Activated CD4-positive, alpha-beta T cell treated with anti-CD3 and anti-CD28 coated beads, Interleukin-2, amount 10 ng/mL, durations not matched to agents 24 days and 14 days (primary cell): ENCODE results near the gene SHC4. TPM values are rescaled to one million over a fixed set of nuclear protein-coding genes. Genes with fewer than 3 reads are reported as not detected.
A peak's percentile ranks its signal among the peaks of the same experiment; 100 is the strongest.

Source experiments
- DNase-seq: peaks from one replicate; pipeline ENCODE4 v3.0.0; 2022
- H3K27ac Mint-ChIP-seq: one replicate; pipeline ENCODE4 v1.8.0; 2022; ENCODE audit warnings: mild to moderate bottlenecking, mixed read lengths
- H3K27me3 Mint-ChIP-seq: one replicate; pipeline ENCODE4 v1.8.0; 2022; ENCODE audit warnings: mixed read lengths
- H3K36me3 Mint-ChIP-seq: one replicate; pipeline ENCODE4 v1.8.0; 2022; ENCODE audit warnings: low read depth, mild to moderate bottlenecking, mixed read lengths
- H3K4me1 Mint-ChIP-seq: one replicate; pipeline ENCODE4 v1.8.0; 2021; ENCODE audit warnings: mixed read lengths
- H3K4me3 Mint-ChIP-seq: one replicate; pipeline ENCODE4 v1.8.0; 2022; ENCODE audit warnings: mild to moderate bottlenecking, moderate library complexity, mixed read lengths
- H3K9me3 Mint-ChIP-seq: one replicate; pipeline ENCODE4 v1.8.0; 2021; ENCODE audit warnings: mixed read lengths
- intact Hi-C: fragments of 100-400 bp; cut with micrococcal nuclease; formaldehyde crosslinking; loops from one replicate; pipeline ENCODE4 v1.15.1; 2023
- total RNA-seq: library from RNA; stranded (reverse); gene quantifications from 2 replicates; pipeline ENCODE4 v1.2.3, GENCODE V29; 2022

Gene SHC4
- total RNA-seq, 1 donor from 2014 or later, result 21.2 TPM

DNA sequence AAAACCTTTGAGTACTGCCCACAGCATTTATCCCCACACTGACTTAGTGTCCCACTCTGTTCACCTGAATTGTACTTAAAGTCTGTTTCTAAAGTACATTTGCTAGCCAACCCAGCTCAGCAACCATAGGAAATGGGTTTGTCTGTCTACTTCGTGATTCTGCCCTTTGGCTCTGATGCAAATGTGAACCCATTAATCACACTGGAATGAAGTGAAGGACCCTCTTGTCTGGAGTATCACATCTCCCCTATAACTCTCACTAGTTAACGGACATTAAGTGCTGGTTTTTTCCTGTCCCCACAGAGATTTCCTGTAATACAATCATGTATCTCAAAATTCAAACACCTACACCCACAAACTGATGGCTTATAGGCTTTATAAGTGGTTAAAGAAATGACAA lies 65.3 kb downstream of the SHC4 start:
- DNase-seq, result no peak
- H3K9me3 Mint-ChIP-seq, result no peaks in the 10 kb centered on the region
- H3K27ac Mint-ChIP-seq, result peak overlapping the region; percentile 76
- intact Hi-C loops, result no loop called here
- H3K4me3 Mint-ChIP-seq, result no peak overlapping the region
- no peaks in the 10 kb centered on the region for H3K36me3 Mint-ChIP-seq
- peaks cover 2% of the 10 kb centered on the region for H3K27me3 Mint-ChIP-seq
- H3K4me1 Mint-ChIP-seq, result peaks cover 28% of the 10 kb centered on the region

DNA sequence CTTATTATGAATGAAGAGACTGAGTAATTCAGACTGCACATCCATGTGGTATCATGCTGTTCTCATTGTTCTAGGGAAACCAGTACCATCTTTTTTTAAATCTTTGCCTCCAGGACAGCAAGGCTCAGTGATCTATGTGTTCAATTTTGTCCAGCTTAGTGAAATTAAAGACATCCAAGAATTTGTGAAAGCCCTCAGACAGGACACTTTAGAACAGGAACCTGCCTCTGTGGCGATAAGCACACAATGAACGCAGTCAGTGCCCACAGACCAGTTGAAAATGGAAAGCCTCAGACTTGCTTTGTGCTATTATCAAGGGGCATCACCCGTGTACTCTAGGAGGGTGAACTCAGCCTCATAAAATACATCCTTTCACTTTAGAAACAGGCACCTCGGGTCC lies 65.7 kb downstream of the SHC4 start:
- no peaks in the 10 kb centered on the region for H3K9me3 Mint-ChIP-seq

GRCh38 chr15:48896869-48897814 lies 66.6 kb downstream of the SHC4 start:
- H3K27ac Mint-ChIP-seq, result peak overlapping the region; percentile 76
- intact Hi-C loops, result loop anchor here (1.0 kb wide), 2 partner anchors 10 to 32 kb away; no protein-coding TSS in a partner anchor
- peak overlapping the region; percentile 33 for H3K4me3 Mint-ChIP-seq
- H3K27me3 Mint-ChIP-seq, result peaks cover 4% of the 10 kb centered on the region
- H3K9me3 Mint-ChIP-seq, result no peaks in the 10 kb centered on the region
- peaks cover 22% of the 10 kb centered on the region for H3K4me1 Mint-ChIP-seq
- no peaks in the 10 kb centered on the region for H3K36me3 Mint-ChIP-seq
- DNase-seq, result no peak

More for the DNA sequence above, 65.7 kb downstream of the SHC4 start:
- peak overlapping the region; percentile 76 for H3K27ac Mint-ChIP-seq
- H3K27me3 Mint-ChIP-seq, result peaks cover 2% of the 10 kb centered on the region
- intact Hi-C loops, result no loop called here
- H3K4me1 Mint-ChIP-seq, result peaks cover 28% of the 10 kb centered on the region
- no peaks in the 10 kb centered on the region for H3K36me3 Mint-ChIP-seq
- H3K4me3 Mint-ChIP-seq, result peak overlapping the region; percentile 21
- no peak for DNase-seq

DNA sequence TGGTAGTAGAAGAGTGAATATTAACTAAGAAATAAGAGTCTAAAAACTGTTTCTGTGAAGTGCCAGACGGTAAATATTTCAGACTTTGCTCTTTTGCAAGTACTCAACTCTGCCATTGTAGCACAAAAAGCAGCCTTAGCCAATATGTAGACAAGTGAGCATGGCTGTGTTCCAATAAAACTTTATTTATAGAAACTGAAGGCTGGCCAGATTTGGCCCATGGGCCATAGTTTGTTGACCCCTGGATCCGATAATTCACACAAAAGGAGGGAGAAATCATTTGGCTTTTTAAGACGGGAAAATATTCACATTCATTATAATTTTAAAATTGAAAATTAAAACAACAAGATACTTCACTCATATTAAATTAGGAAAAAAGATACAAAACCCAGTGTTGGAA lies 70.4 kb downstream of the SHC4 start:
- Mint-ChIP-seq H3K9me3 (no peaks in the 10 kb centered on the region), H3K4me3 (no peak overlapping the region), H3K27me3 (peaks cover 4% of the 10 kb centered on the region), H3K4me1 (peaks cover 25% of the 10 kb centered on the region), H3K27ac (no peak overlapping the region), H3K36me3 (peaks cover 2% of the 10 kb centered on the region)
- DNase-seq, result no peak
- intact Hi-C loops, result no loop called here

- Mint-ChIP-seq H3K27me3 (peaks cover 4% of the 10 kb centered on the region), H3K27ac (no peak overlapping the region), H3K9me3 (no peaks in the 10 kb centered on the region), H3K4me1 (peaks cover 19% of the 10 kb centered on the region), H3K36me3 (peaks cover 2% of the 10 kb centered on the region), H3K4me3 (no peak overlapping the region)
- intact Hi-C loops, result no loop called here
- DNase-seq, result no peak
Observed at GRCh38 chr15:48891232-48891765, 72.4 kb downstream of the SHC4 start.

DNA sequence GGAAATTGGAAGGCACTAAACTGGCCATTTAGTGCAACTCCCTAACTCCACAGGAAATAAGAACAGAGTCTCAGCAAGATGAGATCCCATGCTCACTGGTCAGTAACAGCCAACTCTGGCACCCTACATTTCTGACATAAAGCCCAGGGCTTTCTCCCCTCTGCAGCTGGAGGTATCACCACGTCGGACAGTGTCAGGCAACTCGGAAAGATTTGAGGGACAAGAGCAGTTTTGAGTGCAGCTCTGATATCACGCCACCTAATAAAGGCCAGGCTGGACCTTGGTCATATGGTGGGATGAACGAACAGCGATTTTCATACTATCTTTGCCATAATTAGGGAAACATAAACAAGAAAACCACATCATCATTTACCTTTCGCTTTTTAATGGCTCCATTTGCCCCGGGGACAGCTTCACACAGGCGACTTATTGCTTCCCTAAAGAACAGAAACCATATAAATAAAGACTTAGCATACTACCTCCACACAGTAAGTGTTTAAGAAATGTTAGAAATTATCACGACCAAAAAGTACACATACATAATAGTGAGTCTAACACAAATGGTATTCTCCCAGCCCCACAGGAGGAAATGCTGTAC lies 73.2 kb downstream of the SHC4 start:
- no peak for DNase-seq
- peaks cover 2% of the 10 kb centered on the region for H3K36me3 Mint-ChIP-seq
- peaks cover 4% of the 10 kb centered on the region for H3K27me3 Mint-ChIP-seq
- H3K9me3 Mint-ChIP-seq, result no peaks in the 10 kb centered on the region
- H3K27ac Mint-ChIP-seq, result no peak overlapping the region
- intact Hi-C loops, result no loop called here
- peaks cover 19% of the 10 kb centered on the region for H3K4me1 Mint-ChIP-seq
- H3K4me3 Mint-ChIP-seq, result no peak overlapping the region

- H3K4me1 Mint-ChIP-seq, result peaks cover 20% of the 10 kb centered on the region
- H3K27me3 Mint-ChIP-seq, result peaks cover 4% of the 10 kb centered on the region
- H3K4me3 Mint-ChIP-seq, result no peak overlapping the region
- H3K36me3 Mint-ChIP-seq, result peaks cover 2% of the 10 kb centered on the region
- H3K27ac Mint-ChIP-seq, result no peak overlapping the region
- no peaks in the 10 kb centered on the region for H3K9me3 Mint-ChIP-seq
- DNase-seq, result no peak
- intact Hi-C loops, result loop anchor here (10.0 kb wide), 1 partner anchor 1245 kb away; no protein-coding TSS in a partner anchor
Observed at GRCh38 chr15:48889925-48890324, 73.8 kb downstream of the SHC4 start.

GRCh38 chr15:48888836-48889235 lies 74.9 kb downstream of the SHC4 start:
- intact Hi-C loops, result loop anchor here (1.0 to 10.0 kb wide), 2 partner anchors 40 to 1246 kb away; no protein-coding TSS in a partner anchor
- Mint-ChIP-seq H3K4me1 (peaks cover 21% of the 10 kb centered on the region), H3K4me3 (no peak overlapping the region), H3K9me3 (no peaks in the 10 kb centered on the region), H3K27me3 (peaks cover 2% of the 10 kb centered on the region), H3K36me3 (peaks cover 4% of the 10 kb centered on the region), H3K27ac (peak overlapping the region; percentile 3)
- no peak for DNase-seq

- Mint-ChIP-seq H3K9me3 (no peaks in the 10 kb centered on the region), H3K4me1 (peaks cover 22% of the 10 kb centered on the region), H3K27ac (peak overlapping the region; percentile 51), H3K36me3 (peaks cover 9% of the 10 kb centered on the region), H3K27me3 (peaks cover 2% of the 10 kb centered on the region), H3K4me3 (no peak overlapping the region)
- peak; percentile 64 for DNase-seq
- intact Hi-C loops, result loop anchor here (1.0 to 10.0 kb wide), 2 partner anchors 41 to 1247 kb away; no protein-coding TSS in a partner anchor
Observed at GRCh38 chr15:48888191-48888590, 75.5 kb downstream of the SHC4 start.

- DNase-seq, result no peak
- Mint-ChIP-seq H3K4me3 (no peak overlapping the region), H3K9me3 (no peaks in the 10 kb centered on the region), H3K27me3 (no peaks in the 10 kb centered on the region), H3K36me3 (peaks cover 15% of the 10 kb centered on the region), H3K4me1 (peaks cover 30% of the 10 kb centered on the region), H3K27ac (no peak overlapping the region)
- intact Hi-C loops, result loop anchor here (1.0 to 10.0 kb wide), 2 partner anchors 10 to 1248 kb away; no protein-coding TSS in a partner anchor
Observed at GRCh38 chr15:48887144-48887543, 76.6 kb downstream of the SHC4 start.

DNA sequence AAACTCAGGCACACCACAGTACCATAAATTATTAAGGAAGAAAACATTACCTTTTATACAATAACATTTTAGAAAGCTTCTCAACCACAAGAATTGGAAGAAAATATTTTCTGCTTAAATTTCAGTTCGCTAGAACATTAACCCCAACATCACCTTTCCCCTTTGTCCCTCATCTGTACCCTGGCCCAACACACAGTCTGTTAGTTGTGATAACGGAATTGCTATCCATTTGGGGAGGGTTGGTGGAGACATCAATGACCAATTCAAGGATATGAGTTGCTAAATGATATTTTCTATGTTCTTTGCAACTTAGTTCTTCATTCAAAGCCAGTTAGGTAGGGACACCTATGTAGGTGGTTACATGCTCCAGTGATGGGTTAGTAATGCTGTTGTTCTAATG lies 80.0 kb downstream of the SHC4 start:
- peaks cover 37% of the 10 kb centered on the region for H3K36me3 Mint-ChIP-seq
- no peaks in the 10 kb centered on the region for H3K27me3 Mint-ChIP-seq
- no peak for DNase-seq
- peaks cover 45% of the 10 kb centered on the region for H3K4me1 Mint-ChIP-seq
- no peak overlapping the region for H3K4me3 Mint-ChIP-seq
- no peak overlapping the region for H3K27ac Mint-ChIP-seq
- intact Hi-C loops, result loop anchor here (10.0 kb wide), 1 partner anchor 1251 kb away; no protein-coding TSS in a partner anchor
- H3K9me3 Mint-ChIP-seq, result no peaks in the 10 kb centered on the region

DNA sequence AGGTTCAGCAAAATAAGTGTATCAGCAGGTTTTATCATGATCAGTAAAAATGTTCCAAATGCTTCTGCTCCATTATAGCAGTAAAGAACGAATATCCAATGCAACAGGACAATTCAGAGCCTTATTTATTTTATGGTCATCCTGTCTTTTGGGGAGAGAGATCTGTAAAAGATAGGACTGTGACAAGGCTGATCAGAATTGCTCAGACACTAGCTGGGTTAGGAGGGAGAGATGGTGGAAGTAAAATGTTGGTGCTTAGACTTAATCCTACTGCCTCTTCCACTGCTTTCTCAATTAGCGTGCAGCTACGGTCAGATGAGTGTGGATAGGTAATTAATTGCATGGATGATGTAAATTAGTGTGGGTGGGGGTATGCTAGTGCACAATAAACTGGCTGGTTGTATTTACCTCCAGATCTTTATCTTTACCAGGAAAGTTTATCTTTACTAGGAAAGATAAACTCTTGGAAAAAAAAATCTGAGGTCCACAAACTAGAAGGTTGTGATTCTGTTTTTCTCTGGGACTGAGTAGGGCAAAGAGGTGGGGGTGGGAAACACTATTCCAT lies 83.6 kb downstream of the SHC4 start:
- Mint-ChIP-seq H3K36me3 (peaks cover 49% of the 10 kb centered on the region), H3K27ac (peak overlapping the region; percentile 46), H3K4me1 (peaks cover 48% of the 10 kb centered on the region), H3K27me3 (no peaks in the 10 kb centered on the region), H3K4me3 (peak overlapping the region; percentile 97), H3K9me3 (no peaks in the 10 kb centered on the region)
- no peak for DNase-seq
- intact Hi-C loops, result loop anchor here (10.0 kb wide), 1 partner anchor 1255 kb away; no protein-coding TSS in a partner anchor
